Measurements from ENCODE around the gene TOP3A. TPM values are rescaled to one million over a fixed set of nuclear protein-coding genes. Genes with fewer than 3 reads are reported as not detected.
A peak's percentile ranks its signal among the peaks of the same experiment; 100 is the strongest.

TOP3A gene
- total RNA-seq, 1 donor from 2014 or later = 49.2 TPM

- Histone ChIP-seq H3K27ac (peak overlapping the region; percentile 70), H3K27me3 (no peaks in the 10 kb centered on the region), H3K36me3 (no peaks in the 10 kb centered on the region), H3K4me2 (peak overlapping the region; percentile 79), H3K4me1 (peaks cover 50% of the 10 kb centered on the region), H2AFZ (replicated peaks) (no peak overlapping the region), H3K9ac (peak overlapping the region; percentile 32), H3K79me2 (ENCODE audit: low read depth) (peaks cover 80% of the 10 kb centered on the region), H3K4me3 (peak overlapping the region; percentile 39), H4K20me1 (ENCODE audit: low read depth) (peaks cover 76% of the 10 kb centered on the region), H3F3A (ENCODE audit: low read depth) (peaks cover 8% of the 10 kb centered on the region), H3K9me3 (ENCODE audit: low read depth) (no peaks in the 10 kb centered on the region)
- peak overlapping the region; percentile 65 for H3K4me3 Mint-ChIP-seq
- peaks cover 67% of the 10 kb centered on the region for H3K4me1 Mint-ChIP-seq
- H3K27me3 Mint-ChIP-seq (ENCODE audit: insufficient read depth, low read depth) = peaks cover 6% of the 10 kb centered on the region
- no peak for DNase-seq (ENCODE audit: low spot score)
- H3K27ac Mint-ChIP-seq = peak overlapping the region; percentile 98
- peaks cover 8% of the 10 kb centered on the region for H3K36me3 Mint-ChIP-seq
- no peak for TF ChIP-seq EZH2phosphoT487 (IDR thresholded peaks at IDR 0.05)
- no peak for TF ChIP-seq CTCF (IDR thresholded peaks at IDR 0.05)
- no peak for TF ChIP-seq EZH2 (IDR thresholded peaks at IDR 0.05)
- H3K9me3 Mint-ChIP-seq = no peaks in the 10 kb centered on the region
Measured at GRCh38 chr17:18230288-18231141, 84.3 kb downstream of the TOP3A start.

- H3K36me3 Mint-ChIP-seq = peaks cover 4% of the 10 kb centered on the region
Measured at GRCh38 chr17:18229771-18230170, 85.0 kb downstream of the TOP3A start.

GRCh38 chr17:18229254-18229653 is 85.5 kb downstream of the TOP3A start:
- H3K27ac Mint-ChIP-seq = peak overlapping the region; percentile 57
- Histone ChIP-seq H3K4me1 (peaks cover 50% of the 10 kb centered on the region), H4K20me1 (ENCODE audit: low read depth) (peaks cover 76% of the 10 kb centered on the region)

More at GRCh38 chr17:18229771-18230170, 85.0 kb downstream of the TOP3A start:
- Histone ChIP-seq H3K27me3 (no peaks in the 10 kb centered on the region), H3K4me2 (peak overlapping the region; percentile 79), H2AFZ (replicated peaks) (no peak overlapping the region), H3K79me2 (ENCODE audit: low read depth) (peaks cover 80% of the 10 kb centered on the region), H3K4me3 (no peak overlapping the region), H3K9ac (no peak overlapping the region), H3F3A (ENCODE audit: low read depth) (peaks cover 12% of the 10 kb centered on the region), H3K36me3 (no peaks in the 10 kb centered on the region), H3K9me3 (ENCODE audit: low read depth) (no peaks in the 10 kb centered on the region), H3K4me1 (peaks cover 50% of the 10 kb centered on the region), H3K27ac (peak overlapping the region; percentile 70), H4K20me1 (ENCODE audit: low read depth) (peaks cover 76% of the 10 kb centered on the region)
- DNase-seq (ENCODE audit: low spot score) = no peak
- Mint-ChIP-seq H3K27me3 (ENCODE audit: insufficient read depth, low read depth) (peaks cover 6% of the 10 kb centered on the region), H3K9me3 (no peaks in the 10 kb centered on the region), H3K4me3 (peak overlapping the region; percentile 65), H3K4me1 (peaks cover 69% of the 10 kb centered on the region), H3K27ac (peak overlapping the region; percentile 98)
- TF ChIP-seq CTCF (IDR thresholded peaks at IDR 0.05) (no peak), EZH2 (IDR thresholded peaks at IDR 0.05) (no peak), EZH2phosphoT487 (IDR thresholded peaks at IDR 0.05) (no peak)

More at GRCh38 chr17:18229254-18229653, 85.5 kb downstream of the TOP3A start:
- Mint-ChIP-seq H3K4me3 (peak overlapping the region; percentile 99), H3K27me3 (ENCODE audit: insufficient read depth, low read depth) (peaks cover 6% of the 10 kb centered on the region), H3K36me3 (no peaks in the 10 kb centered on the region), H3K9me3 (no peaks in the 10 kb centered on the region), H3K4me1 (peaks cover 72% of the 10 kb centered on the region)
- Histone ChIP-seq H3F3A (ENCODE audit: low read depth) (peaks cover 17% of the 10 kb centered on the region), H3K9me3 (ENCODE audit: low read depth) (no peaks in the 10 kb centered on the region), H3K9ac (no peak overlapping the region), H3K4me3 (no peak overlapping the region), H3K27ac (no peak overlapping the region), H3K4me2 (peak overlapping the region; percentile 29), H3K27me3 (no peaks in the 10 kb centered on the region), H3K36me3 (no peaks in the 10 kb centered on the region), H2AFZ (replicated peaks) (no peak overlapping the region), H3K79me2 (ENCODE audit: low read depth) (peaks cover 80% of the 10 kb centered on the region)
- no peak for DNase-seq (ENCODE audit: low spot score)
- TF ChIP-seq CTCF (IDR thresholded peaks at IDR 0.05) (no peak), EZH2phosphoT487 (IDR thresholded peaks at IDR 0.05) (no peak), EZH2 (IDR thresholded peaks at IDR 0.05) (no peak)
